ENCODE data around the gene CLASP2. TPM values are rescaled to one million over a fixed set of nuclear protein-coding genes. Genes with fewer than 3 reads are reported as not detected.

CLASP2 gene
- total RNA-seq, 3 donors from 2014 or later (not counting 1 experiment from before 2014, with no cell fraction given), result 93.8 to 109 (median 99.3) TPM

DNA sequence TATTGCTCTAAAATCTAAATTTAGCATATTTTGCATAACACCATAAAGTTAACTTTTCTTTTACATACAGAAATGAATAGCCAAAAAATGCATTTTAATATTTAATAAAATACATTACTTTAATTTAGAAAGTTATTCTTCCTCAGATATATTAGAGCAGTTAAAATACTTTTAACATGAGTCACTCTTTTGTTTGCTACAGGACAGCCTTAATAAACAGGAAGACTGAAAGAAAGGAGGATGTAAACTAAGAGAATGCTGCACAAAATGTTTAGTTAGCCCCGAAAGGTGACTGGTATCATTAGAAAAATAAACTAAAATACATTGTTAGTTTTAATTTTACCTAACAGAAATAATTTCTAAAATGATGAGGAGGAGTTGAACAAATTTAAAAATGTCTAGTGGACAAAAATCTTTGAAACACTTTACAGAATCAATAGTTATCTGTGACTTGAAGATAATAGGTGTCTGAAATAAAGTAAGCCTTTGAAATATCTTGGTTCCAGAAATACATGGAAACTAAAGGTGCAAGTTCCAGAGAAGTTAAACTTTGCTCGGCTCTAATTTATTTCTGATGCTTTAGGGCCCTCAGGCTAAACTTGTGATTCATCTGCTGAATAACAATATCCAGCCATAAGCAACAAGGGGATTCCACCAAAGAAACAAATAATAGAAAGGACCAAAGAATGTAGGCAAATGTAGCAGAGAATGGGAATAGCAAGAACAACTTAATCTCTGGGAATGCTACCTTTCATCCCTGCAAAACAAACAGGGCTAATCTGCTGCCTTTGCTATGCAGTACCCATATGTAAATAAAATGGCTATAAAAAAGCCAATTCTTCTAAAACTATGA, 139.5 kb downstream of the CLASP2 start:
- H3K27me3 ChIP-seq (ENCODE audit: control insufficient read depth, insufficient read depth, low read length), result no peaks in the 10 kb centered on the region

DNA sequence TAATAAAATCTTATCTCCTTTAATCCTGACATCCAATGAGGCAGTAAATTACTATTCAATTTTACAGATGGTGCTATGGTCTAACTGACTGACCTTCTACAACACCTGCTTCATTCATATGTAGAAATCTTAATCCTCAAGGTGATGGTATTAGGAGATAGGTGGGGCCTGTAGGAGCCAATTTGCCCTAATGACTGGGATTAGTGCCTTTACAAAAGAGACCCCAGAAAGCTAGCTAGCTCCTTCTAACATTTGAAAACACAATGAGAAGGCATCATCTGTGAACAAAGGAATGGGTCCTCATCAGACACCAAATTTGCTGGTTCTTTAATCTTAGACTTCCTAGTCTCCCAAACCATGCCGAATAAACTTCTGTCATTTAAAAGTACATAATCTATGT, 140.5 kb downstream of the CLASP2 start:
- H3K4me3 Mint-ChIP-seq, result no peak overlapping the region
- H3K36me3 ChIP-seq (ENCODE audit: control insufficient read depth, insufficient read depth, low read length), result peaks cover 28% of the 10 kb centered on the region
- H3K36me3 Mint-ChIP-seq, result peaks cover 12% of the 10 kb centered on the region
- TF ChIP-seq, protein P1, sequence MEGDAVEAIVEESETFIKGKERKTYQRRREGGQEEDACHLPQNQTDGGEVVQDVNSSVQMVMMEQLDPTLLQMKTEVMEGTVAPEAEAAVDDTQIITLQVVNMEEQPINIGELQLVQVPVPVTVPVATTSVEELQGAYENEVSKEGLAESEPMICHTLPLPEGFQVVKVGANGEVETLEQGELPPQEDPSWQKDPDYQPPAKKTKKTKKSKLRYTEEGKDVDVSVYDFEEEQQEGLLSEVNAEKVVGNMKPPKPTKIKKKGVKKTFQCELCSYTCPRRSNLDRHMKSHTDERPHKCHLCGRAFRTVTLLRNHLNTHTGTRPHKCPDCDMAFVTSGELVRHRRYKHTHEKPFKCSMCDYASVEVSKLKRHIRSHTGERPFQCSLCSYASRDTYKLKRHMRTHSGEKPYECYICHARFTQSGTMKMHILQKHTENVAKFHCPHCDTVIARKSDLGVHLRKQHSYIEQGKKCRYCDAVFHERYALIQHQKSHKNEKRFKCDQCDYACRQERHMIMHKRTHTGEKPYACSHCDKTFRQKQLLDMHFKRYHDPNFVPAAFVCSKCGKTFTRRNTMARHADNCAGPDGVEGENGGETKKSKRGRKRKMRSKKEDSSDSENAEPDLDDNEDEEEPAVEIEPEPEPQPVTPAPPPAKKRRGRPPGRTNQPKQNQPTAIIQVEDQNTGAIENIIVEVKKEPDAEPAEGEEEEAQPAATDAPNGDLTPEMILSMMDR (IDR thresholded peaks at IDR 0.05), result no peak
- no peak overlapping the region for H3K27ac Mint-ChIP-seq
- H3K9me3 ChIP-seq (ENCODE audit: control insufficient read depth, insufficient read depth, low read length), result no peaks in the 10 kb centered on the region
- intact Hi-C loops (cut with micrococcal nuclease), result no loop called here
- ATAC-seq (no peak), DNase-seq (no peak)
- H3K9me3 Mint-ChIP-seq, result no peaks in the 10 kb centered on the region
- WGBS (ENCODE audit: insufficient coverage), result no CpG with 5 or more reads among the region's 1 CpG
- H3K27me3 ChIP-seq (ENCODE audit: control insufficient read depth, insufficient read depth, low read length), result no peaks in the 10 kb centered on the region
- H3K4me1 ChIP-seq (ENCODE audit: control insufficient read depth, insufficient read depth, low read length), result no peaks in the 10 kb centered on the region
- H3K27ac ChIP-seq (ENCODE audit: low read length), result no peak overlapping the region
- H3K4me3 ChIP-seq (ENCODE audit: low read length), result no peak overlapping the region
- H3K4me1 Mint-ChIP-seq, result no peaks in the 10 kb centered on the region
- H3K27me3 Mint-ChIP-seq (ENCODE audit: low read depth in 2 of 2), result no peaks in the 10 kb centered on the region

More for the DNA sequence above, 139.5 kb downstream of the CLASP2 start:
- Histone ChIP-seq H3K9me3 (ENCODE audit: control insufficient read depth, insufficient read depth, low read length) (no peaks in the 10 kb centered on the region), H3K4me3 (ENCODE audit: low read length) (no peak overlapping the region), H3K36me3 (ENCODE audit: control insufficient read depth, insufficient read depth, low read length) (peaks cover 30% of the 10 kb centered on the region), H3K27ac (ENCODE audit: low read length) (no peak overlapping the region), H3K4me1 (ENCODE audit: control insufficient read depth, insufficient read depth, low read length) (no peaks in the 10 kb centered on the region)
- TF ChIP-seq, protein P1 (IDR thresholded peaks at IDR 0.05), result no peak
- Mint-ChIP-seq H3K27me3 (ENCODE audit: low read depth in 2 of 2) (no peaks in the 10 kb centered on the region), H3K27ac (no peak overlapping the region), H3K36me3 (peaks cover 6% of the 10 kb centered on the region), H3K4me3 (no peak overlapping the region), H3K4me1 (no peaks in the 10 kb centered on the region), H3K9me3 (no peaks in the 10 kb centered on the region)
- intact Hi-C loops (cut with micrococcal nuclease), result no loop called here
- ATAC-seq (no peak), DNase-seq (no peak)
- WGBS (ENCODE audit: insufficient coverage), result 100% methylated on average over 1 of the region's 2 CpGs

DNA sequence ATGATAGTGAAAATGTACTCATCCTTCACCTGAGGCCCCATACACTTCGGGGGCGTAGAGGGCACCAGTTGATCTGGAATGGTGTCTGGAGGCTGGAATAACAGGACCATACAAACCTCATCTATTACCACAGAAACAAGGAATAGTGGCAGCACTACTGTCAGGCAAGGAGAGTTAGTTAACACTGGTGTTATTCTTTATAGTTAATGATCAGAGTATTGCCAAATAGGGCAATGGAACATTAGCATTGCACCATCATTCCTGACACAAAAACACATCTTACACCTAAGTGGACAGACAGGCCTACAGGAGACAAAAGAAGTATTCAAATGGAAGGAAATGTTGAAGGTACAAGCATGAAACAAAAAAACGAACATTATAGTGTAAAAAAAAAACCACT, 140.9 kb downstream of the CLASP2 start:
- no peaks in the 10 kb centered on the region for H3K9me3 ChIP-seq (ENCODE audit: control insufficient read depth, insufficient read depth, low read length)
- H3K4me1 ChIP-seq (ENCODE audit: control insufficient read depth, insufficient read depth, low read length), result no peaks in the 10 kb centered on the region
- Mint-ChIP-seq H3K27me3 (ENCODE audit: low read depth in 2 of 2) (no peaks in the 10 kb centered on the region), H3K27ac (no peak overlapping the region), H3K36me3 (peaks cover 8% of the 10 kb centered on the region), H3K9me3 (no peaks in the 10 kb centered on the region), H3K4me1 (no peaks in the 10 kb centered on the region), H3K4me3 (no peak overlapping the region)
- no peak overlapping the region for H3K27ac ChIP-seq (ENCODE audit: low read length)
- WGBS (ENCODE audit: insufficient coverage), result no CpG with 5 or more reads among the region's 3 CpGs
- ATAC-seq (no peak), DNase-seq (no peak)
- no peak overlapping the region for H3K4me3 ChIP-seq (ENCODE audit: low read length)
- intact Hi-C loops (cut with micrococcal nuclease), result no loop called here
- TF ChIP-seq, protein P1 (IDR thresholded peaks at IDR 0.05), result no peak
- no peaks in the 10 kb centered on the region for H3K27me3 ChIP-seq (ENCODE audit: control insufficient read depth, insufficient read depth, low read length)
- H3K36me3 ChIP-seq (ENCODE audit: control insufficient read depth, insufficient read depth, low read length), result peaks cover 28% of the 10 kb centered on the region
